Esophagus squamous epithelium (tissue), 4 donors: ENCODE measurements around the gene STMN1.
"Not testable (repeated sequence)": the region's sequence is repeated elsewhere in the genome, so short reads cannot be mapped to it uniquely, and the experiment has no call there.

Source experiments
- POLR2A ChIP-seq, 4 donors: fragments of 450-650 bp; IDR thresholded peaks; one replicate each; pipeline ENCODE4 v1.6.1; 2017; ENCODE audit warnings: antibody characterized with exemption in 4 of 4, mild to moderate bottlenecking in 4 of 4, moderate library complexity in 3 of 4
- TF ChIP-seq, protein P1 (sequence below), 6 experiments: fragments of 450-650 bp in 4 of 6; fragments of 200-600 bp in 2 of 6; sonication (generic) in 2 of 6; IDR thresholded peaks; one replicate each; pipeline ENCODE4 v1.5.1; 2016 to 2019; ENCODE audit warnings: antibody characterized with exemption in 6 of 6, mild to moderate bottlenecking in 4 of 6, moderate library complexity in 4 of 6

GRCh38 chr1:25943511-25943910 is 37.3 kb upstream of the STMN1 start:
- TF ChIP-seq, protein P1, sequence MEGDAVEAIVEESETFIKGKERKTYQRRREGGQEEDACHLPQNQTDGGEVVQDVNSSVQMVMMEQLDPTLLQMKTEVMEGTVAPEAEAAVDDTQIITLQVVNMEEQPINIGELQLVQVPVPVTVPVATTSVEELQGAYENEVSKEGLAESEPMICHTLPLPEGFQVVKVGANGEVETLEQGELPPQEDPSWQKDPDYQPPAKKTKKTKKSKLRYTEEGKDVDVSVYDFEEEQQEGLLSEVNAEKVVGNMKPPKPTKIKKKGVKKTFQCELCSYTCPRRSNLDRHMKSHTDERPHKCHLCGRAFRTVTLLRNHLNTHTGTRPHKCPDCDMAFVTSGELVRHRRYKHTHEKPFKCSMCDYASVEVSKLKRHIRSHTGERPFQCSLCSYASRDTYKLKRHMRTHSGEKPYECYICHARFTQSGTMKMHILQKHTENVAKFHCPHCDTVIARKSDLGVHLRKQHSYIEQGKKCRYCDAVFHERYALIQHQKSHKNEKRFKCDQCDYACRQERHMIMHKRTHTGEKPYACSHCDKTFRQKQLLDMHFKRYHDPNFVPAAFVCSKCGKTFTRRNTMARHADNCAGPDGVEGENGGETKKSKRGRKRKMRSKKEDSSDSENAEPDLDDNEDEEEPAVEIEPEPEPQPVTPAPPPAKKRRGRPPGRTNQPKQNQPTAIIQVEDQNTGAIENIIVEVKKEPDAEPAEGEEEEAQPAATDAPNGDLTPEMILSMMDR (IDR thresholded peaks at IDR 0.05), result not testable (repeated sequence)
- TF ChIP-seq POLR2A (IDR thresholded peaks at IDR 0.05), result not testable (repeated sequence)
